CD4-positive, alpha-beta T cell treated with Interleukin-4 for 4 hours (primary cell): ENCODE results near the gene KCTD2.
"Not testable (repeated sequence)": the region's sequence is repeated elsewhere in the genome, so short reads cannot be mapped to it uniquely, and the experiment has no call there.

ENCODE experiments used
- DNase-seq: peaks from one replicate; pipeline ENCODE4 v3.0.0-alpha.2; 2020

Gene KCTD2

DNA sequence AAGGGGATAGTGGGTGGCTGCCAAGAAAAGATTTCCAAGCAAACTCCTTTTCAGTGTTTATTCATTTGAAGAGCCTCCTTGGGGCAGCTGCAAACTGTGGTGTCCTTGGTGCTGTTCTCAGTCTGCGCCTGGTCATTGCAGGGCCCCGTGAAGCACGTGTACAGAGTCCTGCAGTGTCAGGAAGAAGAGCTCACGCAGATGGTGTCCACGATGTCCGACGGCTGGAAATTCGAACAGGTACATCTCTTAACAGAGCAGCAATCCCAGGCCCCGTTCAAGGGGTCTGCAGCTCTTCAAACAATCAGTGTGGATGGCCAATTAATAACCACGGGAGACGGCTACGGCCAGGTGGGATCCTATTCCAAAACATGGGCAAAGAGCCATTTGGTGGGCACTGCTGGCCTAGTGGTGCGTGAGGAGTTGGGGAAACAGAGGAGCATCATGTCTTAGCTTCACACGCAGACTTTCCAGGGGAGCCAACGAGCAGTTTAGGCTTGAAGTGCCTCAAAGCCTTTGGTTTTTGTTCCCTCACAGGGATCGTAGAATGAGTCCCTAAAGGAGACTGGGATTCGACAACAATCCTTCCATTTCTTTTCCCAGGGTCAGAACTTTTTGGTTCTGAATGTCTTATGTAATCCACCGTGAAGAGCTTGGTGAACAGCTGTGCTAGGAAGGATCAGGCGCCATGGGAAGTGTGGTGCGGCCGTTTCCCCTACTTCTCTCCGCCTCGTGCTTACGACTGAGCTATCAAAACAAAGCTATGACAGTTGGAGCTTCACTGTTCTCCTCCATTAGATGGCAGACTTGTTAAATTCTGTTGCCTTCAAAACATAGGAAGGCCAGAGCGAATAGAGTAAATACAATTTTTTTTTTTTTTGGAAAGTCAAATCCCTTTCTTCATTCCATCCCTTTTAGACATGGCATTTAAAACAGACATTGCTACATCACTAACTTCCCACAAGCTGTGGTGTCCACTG, 12.6 kb downstream of the KCTD2 start:
- DNase-seq: no peak

DNA sequence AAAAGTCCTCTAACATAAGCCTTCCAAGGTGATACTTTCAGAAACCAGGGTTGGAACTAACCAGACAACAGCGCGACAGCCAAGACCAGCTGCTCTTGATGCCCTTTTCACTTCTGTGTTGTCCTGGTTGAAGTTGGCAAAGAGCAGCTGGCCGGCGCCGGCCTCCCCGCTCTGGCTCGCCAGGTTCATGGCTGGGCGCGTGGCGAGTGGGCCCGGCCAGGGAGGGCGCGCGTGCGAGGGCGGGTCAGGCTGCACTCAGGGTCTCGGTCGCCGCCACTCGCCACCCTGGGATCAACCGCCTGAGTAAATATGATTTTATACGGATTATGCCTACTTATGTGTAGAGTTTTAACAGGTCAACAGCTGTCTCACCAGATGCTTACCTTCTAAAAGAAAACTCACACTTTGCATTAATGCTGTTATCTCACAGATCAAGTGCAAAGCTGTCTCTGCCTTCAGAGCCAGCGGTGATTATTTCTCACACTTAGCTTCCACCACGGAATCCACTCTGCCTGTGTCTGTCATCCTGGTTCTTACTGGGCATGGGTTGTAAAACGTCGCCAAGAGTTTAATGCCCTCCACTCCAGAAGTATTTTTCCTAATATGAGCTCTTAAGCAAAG, 13.5 kb downstream of the KCTD2 start:
- no peak for DNase-seq

DNA sequence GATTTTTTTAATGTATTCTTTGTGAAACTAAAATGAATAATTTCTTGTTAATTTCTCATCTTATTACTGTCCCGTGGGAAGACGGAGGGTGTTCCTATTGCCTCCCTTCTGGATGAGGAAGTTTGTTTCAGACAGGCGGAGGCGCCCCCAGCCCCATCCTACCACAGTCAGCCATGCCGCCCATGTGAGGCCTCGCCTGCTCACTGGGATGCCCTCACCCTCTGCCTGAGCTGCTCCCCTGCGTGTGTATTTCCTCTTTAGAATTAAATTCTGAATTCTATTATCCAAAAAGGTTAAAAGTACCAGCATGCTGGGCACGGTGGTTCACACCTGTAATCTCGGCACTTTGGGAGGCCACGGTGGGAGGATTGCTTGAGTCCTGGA, 14.0 kb downstream of the KCTD2 start:
- DNase-seq: no peak

DNA sequence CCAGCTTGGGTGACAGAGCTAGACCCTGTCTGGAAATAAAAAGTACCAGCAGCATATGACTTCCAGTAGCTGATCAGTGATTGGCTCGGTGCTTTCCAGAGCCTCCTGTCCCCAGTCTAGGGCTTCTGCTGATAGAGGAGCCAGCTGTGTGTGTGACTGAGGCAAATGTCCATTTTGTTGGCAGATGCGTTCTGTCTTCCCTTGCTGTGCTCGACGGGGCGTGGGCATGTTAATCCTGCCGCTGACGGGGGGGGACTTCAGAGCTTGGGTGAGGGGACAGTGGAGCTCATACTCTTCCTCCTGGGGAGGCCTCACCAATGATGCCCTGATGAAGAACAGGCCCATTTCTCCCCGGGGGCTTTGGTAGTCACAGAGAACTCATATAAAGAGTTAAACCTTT, 14.6 kb downstream of the KCTD2 start:
- no peak for DNase-seq

DNA sequence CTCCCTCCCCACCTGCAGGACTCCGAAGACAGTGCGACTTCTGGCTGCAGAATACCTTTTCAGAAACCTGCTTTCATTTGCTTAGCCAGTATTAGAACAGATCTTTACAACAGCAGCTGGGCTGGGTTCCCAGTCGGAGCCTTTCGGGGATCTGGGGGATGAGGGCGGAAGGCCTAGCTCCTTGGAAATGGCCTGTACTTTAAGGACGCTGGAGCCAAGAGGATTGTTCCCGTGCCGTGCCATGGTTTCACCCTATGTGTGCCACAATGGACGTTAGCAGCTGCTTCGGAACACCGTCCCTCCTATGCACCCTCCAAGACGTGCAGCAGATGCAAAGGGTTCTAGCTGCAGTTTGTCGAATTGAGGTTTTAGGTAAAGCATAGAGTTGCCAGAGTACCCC, 16.2 kb downstream of the KCTD2 start:
- DNase-seq: no peak

DNA sequence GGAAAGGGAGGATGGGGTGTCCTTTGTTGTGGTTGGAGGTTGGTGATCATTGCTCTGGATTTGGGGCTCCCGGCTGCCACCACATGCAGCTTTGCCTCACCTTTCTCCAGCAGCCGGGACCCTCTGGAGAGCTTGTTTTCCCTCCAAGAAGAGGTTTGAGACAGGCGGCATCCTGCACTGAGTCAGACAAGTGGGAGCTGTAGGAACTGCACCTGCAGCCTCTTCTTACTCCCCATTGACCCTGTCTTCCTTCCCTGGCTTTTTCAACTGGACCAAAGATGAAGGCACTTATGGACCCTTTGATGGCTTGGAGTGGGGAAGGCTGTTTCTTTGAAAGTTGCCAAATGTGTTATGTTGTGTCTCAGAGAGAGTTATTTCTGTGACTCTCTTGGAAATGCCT, 16.6 kb downstream of the KCTD2 start:
- no peak for DNase-seq

DNA sequence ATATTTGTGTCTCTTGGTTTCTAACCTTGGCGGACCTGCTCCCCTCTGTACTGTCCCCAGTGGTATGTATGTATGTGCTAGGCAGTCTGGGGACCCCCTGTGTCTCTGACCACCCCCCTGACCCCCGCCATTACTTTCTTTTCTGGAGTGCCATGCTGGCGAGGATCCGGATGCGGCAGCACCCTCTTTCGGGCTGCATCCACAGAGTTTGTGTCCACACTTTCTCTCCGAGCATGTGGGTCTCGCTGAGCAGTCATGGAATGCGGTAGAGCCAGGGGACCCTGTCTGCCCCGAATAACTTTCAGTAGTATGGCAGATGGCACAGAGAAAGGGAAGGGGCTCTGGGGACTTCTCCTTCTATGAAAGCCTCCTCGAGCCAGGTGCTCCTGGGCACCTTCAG, 17.0 kb downstream of the KCTD2 start:
- DNase-seq: no peak

DNA sequence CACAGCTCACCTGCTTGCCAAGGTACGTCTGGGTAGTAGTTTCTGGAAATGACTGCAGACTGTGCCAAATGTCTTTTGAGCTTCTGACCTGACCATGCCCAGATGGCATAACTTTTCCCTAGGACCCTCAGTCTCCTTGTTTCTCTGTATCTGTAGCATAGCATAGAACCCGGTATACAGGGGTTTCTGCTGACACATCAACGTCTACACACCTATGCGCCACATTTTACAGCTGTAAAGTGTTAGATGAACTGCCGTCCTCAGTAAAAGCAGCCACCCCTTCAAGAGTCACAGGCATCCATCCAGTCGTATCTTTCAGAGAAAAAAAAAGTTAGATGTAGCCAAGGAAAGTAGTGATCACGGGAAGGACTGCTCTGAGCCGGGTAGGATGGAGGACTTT, 17.4 kb downstream of the KCTD2 start:
- DNase-seq: no peak

DNA sequence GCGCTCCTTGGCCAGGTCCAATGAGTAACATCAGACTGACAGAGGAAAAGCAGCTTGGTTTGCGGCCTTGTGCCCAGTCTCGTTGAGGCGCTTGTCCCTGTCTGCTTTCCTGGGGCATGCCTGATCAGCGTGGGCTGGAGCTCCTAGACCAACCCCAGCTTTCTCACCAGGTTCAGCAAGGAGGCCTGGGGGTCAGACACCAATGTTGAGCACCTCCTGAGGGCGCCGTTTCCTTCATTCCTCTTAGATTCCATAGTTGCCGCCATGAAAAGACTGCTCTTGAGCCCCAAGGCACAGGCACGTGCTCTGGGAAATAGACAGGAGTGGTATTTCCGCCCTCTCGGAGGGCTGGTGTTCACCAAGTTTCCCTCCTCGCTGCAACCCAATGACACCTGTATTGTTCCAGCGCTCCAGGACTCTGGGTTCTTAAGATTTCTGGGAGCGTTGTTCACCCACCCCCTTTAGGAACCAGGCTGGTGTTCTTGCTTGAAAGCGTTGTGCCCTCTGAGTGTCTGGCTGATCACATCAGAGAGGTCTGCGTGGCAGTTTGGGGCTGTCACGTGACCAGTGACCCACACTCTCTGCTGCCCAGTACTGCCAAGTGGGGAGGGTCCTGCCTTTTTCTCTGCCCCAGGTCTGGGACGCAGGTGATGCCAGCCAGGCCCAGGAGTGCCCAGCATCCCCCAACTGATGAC, 18.0 kb downstream of the KCTD2 start:
- DNase-seq: no peak

DNA sequence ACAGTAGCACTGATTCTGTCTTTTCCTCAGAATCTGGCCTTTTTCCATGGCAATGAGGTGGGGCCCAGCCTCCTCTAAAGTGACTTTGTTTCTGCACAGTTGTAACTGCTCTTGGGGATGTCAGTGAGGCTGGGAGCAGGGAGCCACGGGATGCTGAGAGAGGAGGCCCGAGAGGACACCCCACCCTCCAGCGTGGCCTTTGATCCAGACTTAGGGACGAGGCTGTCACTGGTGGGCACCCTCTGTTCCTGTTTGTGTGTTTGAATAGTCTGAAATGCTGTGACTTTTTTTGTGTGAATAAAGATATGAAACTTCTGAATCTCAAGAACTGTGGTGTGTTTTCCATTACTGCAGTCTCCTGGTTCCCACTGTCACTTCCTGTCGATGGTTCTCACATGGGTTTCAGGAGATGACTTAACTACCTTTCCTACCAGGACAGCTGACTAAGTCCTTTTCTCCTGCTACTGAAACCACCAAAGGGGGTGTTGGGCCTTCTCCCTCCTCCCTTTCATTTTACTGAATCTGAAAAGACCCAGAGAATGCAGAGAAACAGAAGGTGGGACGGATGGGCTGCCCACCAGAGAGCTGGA, 18.6 kb downstream of the KCTD2 start:
- DNase-seq: no peak

DNA sequence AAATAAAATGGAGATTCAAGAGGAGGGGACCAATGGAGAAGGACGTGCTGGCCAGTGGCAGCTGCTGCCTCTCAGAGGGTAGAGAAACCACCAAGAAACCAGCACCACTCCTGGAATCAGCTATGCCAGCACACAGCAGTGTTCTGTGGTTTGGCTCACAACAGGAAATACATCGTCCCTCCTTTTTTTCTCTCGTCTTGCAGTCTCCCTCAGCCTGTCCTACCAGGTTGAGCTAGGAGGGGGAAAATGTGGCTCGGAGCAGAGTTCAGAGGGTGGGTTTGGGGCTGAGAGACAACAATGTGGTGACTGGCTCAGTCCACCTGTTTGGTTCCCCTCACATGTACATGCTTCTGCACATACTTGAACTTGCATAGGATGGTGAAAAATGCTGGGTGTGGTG, 20.8 kb downstream of the KCTD2 start:
- peak; percentile 27 for DNase-seq

DNA sequence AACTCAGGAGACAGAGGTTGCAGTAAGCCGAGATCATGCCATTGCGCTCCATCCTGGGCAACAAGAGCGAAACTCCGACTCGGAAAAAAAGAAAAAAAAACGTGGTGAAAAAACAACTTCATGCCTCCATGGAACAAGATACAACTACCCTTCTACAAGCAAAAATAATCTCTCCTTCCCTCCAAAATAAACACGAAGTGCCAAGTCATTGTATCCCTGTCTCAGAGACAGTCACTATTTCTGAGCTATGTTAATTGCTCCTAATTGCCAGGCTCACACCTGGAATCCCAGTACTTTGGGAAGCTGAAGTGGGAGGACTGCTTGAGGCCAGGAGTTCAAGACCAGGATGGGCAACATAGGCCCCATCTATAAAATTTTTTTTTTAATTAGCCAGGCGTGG, 21.7 kb downstream of the KCTD2 start:
- no peak for DNase-seq

DNA sequence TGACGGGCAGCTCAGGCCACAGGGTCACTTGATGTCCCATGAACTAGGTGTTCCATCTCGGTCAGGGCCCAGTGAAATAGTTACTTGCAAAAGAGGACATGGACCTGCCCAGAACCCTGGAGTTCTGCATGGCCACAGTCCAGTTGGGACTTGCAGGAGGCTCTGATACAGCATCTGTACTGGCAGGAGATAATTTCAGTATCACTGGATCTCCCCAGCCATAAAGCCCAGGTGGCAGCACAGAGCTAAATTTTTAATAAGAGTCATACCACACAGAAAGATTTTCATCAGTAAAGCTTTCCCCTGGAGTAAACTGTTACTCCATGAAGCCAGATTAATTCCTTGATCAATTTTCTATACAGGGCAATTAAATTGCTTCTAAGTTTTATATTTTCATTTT, 22.8 kb downstream of the KCTD2 start:
- no peak for DNase-seq

DNA sequence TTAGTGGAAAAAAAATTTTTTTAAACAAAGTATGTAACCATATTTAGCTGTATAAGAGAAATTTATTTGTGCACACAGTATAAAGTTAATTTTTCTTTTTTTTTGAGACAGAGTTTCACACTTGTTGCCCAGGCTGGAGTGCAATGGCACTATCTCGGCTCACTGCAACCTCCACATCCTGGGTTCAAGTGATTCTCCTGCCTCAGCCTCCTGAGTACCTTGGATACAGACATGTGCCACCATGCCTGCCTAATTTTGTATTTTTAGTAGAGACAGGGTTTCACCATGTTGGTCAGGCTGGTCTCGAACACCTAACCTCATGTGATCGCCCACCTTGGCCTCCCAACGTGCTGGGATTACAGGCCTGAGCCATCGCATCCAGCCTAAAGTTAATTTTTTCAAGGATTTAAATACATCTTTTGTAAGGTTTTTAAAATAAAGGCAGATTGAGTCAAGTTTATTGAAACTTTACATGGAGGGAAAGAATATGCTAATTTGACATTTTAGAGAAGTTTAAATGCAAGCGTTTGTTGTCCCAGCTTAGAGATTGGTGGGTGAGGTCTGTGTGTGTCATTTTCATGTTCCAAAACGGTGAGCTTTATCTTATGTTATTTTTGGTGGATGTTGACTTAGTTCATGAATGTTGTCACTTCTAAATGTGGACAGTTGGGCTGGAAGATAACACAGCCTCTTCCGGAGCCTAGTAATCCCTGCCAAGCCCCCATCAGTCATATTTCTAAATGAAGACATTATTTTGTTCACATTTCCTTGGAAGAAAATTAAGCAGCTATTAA, 24.6 kb downstream of the KCTD2 start:
- not testable (repeated sequence) for DNase-seq

DNA sequence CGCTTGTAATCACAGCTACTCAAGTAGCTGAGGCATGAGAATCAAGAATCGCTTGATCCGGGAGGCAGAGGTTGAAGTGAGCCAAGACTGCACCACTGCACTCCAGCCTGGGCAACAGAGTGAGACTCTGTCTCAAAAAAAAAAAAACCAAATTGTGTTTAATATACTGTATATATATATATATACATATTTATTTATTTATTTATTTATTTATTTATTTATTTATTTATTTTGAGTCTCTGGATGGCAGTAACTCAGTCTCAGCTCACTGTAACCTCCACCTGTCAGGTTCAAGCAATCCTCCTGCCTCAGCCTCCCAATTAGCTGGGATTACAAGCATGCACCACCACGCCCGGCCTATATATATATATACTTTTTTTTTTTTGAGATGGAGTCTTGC, 25.9 kb downstream of the KCTD2 start:
- not testable (repeated sequence) for DNase-seq

DNA sequence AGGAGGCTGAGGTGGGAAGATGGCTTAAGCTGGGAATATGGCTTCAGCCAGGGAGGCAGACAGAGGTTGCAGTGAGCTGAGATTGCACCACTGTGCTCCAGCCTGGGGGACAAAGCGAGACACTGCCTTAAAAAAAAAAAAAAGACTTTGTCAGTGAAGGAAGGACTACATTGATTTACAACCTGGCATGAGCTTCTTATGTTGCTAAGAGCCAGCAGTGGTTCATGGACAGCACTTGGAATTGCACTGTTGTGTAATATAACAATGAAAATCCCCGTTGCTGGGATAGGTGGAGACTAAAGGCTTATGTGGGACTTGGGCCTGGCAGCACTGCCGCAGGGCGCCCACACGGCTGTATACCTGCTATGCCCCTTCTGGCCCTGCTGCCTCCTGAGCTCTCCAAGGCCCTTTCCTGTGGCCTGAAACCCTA, 26.6 kb downstream of the KCTD2 start:
- no peak for DNase-seq

DNA sequence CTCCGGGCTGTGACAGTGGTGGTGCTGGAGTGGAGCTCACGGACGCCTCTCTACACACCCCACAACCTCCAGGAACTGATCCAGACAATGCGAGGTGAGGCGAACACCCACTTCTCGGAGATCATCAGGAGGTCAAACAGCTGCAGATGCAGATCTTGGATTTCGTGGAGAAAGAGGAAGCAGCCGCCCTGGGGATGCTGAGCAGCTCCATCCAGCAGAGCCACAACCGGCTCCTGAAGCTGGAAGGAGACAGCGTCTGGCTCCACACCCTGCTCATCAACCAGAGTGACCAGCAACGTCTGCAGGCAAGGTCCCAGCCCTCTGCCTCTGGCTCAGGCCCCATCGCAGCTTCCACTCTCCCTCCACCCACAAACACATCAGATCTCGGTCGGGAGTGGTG, 27.5 kb downstream of the KCTD2 start:
- DNase-seq: no peak

DNA sequence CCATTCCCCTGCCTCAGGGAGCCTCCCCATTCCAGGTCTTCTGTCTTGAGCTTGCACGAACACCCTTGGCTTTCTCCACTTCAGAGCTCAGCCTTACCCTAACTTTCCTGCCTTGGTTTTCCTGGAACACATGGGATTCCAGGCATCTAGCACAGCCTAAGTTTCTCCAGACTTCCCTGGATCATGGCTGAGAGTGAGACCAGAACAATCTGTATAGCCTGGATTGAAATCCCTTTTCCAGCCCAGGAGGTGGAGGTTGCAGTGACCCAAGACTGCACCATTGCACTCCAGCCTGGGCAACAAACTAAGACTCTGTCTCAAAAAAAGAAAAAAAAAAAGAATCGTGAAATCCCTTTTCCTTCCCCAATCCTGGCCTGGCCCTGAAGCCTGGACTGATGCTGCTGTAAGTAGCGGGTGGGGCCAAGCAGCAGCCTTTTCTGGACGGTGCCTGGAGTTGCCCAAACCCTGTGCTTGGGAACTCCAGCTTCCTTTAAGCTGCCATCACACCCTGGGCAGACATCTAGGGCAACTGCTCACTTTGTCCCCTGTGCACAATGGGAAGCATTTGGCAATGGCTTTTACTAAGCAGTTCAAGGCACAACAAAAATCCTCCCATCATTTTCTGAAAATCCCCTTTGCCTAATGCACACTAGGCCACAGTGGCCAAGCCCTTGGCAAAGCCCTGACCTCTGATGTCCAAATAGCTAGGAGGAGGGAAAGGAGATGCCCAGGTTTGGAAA, 28.7 kb downstream of the KCTD2 start:
- DNase-seq: no peak

DNA sequence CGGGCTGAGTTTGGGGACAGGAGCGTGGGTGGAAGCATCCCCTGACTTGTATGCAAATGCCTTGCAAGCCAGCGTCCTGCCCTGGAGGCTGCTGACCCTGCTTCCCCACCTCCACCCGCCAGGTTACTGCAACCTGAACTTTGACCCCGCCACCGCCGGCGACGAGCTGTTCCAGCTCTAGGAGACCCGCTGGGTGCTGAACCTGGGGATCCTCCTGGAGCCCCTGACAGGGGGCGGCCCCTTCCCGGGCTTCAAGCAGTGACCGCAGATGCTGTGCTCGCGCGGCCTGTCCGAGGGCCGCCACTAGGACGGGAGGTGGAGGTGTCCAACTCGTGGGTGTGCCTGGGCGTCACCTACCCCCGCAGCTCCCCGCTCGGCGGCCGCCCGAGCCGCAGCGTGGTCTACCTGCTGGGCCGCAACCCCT, 30.1 kb downstream of the KCTD2 start:
- no peak for DNase-seq

DNA sequence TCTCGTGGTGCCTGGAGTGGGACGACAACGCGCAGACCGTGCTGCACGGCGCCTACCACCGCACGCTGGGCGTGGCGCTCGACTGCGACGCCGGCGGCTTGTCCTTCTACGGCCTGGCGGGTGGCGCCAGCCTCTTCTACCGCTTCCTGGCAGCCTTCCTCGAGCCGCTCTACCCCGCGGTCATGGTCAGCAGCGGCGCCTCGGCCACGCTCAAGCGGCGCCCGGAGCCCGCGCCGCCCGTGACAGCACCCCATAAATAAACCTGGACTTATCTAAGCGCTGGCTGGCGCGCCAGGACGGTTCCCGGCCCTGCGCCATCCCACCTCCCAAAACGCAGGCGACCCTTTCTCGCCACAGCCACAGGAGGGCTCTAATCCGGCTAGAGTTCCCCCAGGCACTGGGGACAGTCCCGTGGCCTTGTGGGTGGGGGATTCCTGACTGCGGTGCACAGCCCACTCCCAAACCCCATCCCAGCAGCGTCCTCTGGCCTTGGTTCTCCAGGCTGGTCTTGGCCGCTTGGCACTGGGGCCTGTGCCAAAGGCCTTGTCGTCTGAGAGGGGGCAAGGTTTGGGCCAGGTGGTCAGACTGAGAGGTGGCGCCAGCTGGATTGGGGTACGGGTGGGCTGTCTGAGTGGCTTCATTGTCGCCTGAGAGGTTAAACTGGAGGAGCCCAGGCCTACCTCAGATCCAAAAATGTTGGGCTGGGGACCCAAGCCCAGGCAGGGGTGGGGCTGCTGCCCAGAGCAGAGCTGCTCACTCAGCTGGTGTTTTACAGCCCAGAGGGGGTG, 30.7 kb downstream of the KCTD2 start:
- DNase-seq: peak; percentile 55
